GM10248 (cell line): ENCODE data around the gene TTC7B.

Experiments
- CTCF ChIA-PET: fragments of 300-600 bp; sonication (Branson Sonifier 250); formaldehyde crosslinking; extraction: SDS; loops from one replicate; lab custom pipeline; 2021; ENCODE audit warnings: antibody characterized with exemption; lab: Yijun Ruan, JAX
- POLR2A ChIA-PET: fragments of 350-650 bp; sonication (Branson Sonifier 250); formaldehyde crosslinking; extraction: SDS; loops from one replicate; lab custom pipeline; 2020; ENCODE audit warnings: antibody characterized with exemption; lab: Yijun Ruan, JAX
- DNase-seq: peaks from one replicate; pipeline ENCODE4 v3.0.0; 2012; ENCODE audit errors: extremely low spot score
- CTCF ChIP-seq: IDR thresholded peaks from 2 replicates; pipeline ENCODE4 v1.5.1; 2012; ENCODE audit warnings: mild to moderate bottlenecking, low read depth; ENCODE audit errors: extremely low read depth, missing control alignments, control extremely low read depth

The TTC7B gene

GRCh38 chr14:90603336-90603735, 212.9 kb downstream of the TTC7B start:
- CTCF ChIA-PET, result no interaction called here
- POLR2A ChIA-PET, result no interaction called here
- DNase-seq, result no peak

GRCh38 chr14:90602088-90602687, 214.0 kb downstream of the TTC7B start:
- DNase-seq, result no peak
- CTCF ChIA-PET, result interaction anchor here (1.1 kb wide), 1 partner anchor 11 kb away, joined by 3 read pairs; no protein-coding TSS in a partner anchor

More at GRCh38 chr14:90603336-90603735, 212.9 kb downstream of the TTC7B start:
- TF ChIP-seq CTCF, result no peak

GRCh38 chr14:90601563-90601962, 214.7 kb downstream of the TTC7B start:
- DNase-seq, result no peak

More at GRCh38 chr14:90602088-90602687, 214.0 kb downstream of the TTC7B start:
- TF ChIP-seq CTCF, result no peak
- POLR2A ChIA-PET, result no interaction called here

GRCh38 chr14:90600619-90601018, 215.6 kb downstream of the TTC7B start:
- ChIA-PET POLR2A (no interaction called here), CTCF (no interaction called here)
- no peak for DNase-seq
- TF ChIP-seq CTCF, result no peak

More at GRCh38 chr14:90601563-90601962, 214.7 kb downstream of the TTC7B start:
- TF ChIP-seq CTCF, result no peak
- ChIA-PET CTCF (no interaction called here), POLR2A (no interaction called here)

DNA sequence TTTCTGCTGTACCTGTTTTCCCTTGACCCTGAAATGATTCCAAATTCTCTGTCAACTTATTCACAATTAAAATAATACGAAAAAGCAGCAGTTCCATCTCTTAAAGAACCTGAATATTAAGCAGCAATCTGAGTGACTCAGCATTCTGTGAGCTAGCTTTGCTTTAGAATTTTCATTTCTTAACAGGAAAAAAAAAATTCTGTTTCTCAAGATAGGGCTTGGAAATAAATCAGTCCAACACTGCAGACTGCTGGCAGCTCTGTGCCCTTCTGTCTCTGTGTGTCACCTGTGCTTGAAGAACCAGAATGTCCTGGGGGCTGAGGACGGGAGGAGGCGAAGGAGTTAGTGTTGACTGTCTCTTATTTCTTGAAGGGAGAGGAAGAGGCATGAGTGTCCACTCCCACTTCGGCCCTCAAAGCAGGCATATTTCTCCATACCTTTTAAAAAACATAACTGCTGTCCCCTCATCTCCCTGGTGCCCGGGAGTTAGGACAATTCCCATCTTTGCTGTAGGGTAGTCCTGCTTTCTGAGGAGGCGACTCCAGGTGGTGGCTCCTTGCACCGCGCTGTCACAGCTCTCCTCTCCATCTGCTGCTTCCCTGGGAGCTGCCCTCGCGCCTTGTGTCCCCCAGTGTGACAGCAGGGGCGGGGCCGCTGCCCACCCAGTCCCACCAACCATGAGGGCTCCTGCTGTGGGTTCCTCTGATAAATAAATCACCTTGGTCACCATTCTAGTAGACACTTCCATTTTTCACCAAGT, 216.3 kb downstream of the TTC7B start:
- TF ChIP-seq CTCF, result no peak
- POLR2A ChIA-PET, result no interaction called here
- no peak for DNase-seq
- CTCF ChIA-PET, result no interaction called here

DNA sequence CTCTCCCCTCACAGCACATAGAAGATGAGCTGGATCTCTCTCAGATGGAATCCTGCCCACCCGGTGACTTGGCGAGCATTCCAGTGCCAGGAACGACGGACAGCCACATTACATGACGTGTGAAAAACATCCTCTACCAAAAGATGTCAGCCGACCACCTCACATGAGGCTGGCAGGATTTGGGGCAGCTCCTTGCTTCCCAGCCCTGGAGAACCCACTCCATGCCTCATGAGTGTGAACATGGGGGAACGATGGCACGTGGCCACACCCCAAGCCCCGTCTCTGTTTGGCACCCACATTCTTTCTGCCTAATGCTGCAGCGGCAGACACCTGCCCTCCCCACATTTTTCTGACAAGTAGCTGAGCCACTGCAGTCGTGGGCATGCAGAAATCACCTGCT, 216.9 kb downstream of the TTC7B start:
- ChIA-PET POLR2A (no interaction called here), CTCF (interaction anchor here (1.3 kb wide), 1 partner anchor 28 kb away, joined by 3 read pairs; no protein-coding TSS in a partner anchor)
- no peak for DNase-seq
- TF ChIP-seq CTCF, result no peak
